Heart right ventricle (tissue), 16 donors: ENCODE results near the gene NPR2. TPM values are rescaled to one million over a fixed set of nuclear protein-coding genes. Genes with fewer than 3 reads are reported as not detected.

ENCODE experiments used
- ATAC-seq, 8 donors: fragments of 200-7000 bp; cut with Tn5 transposase; one replicate each; pipeline ENCODE4 v1.9.1; 2020; ENCODE audit warnings: mild to moderate bottlenecking in 8 of 8, moderate library complexity in 8 of 8, moderate number of reproducible peaks in 1 of 8
- DNase-seq, 2 donors: peaks; one replicate each; pipeline ENCODE4 v3.0.0-alpha.2; 2020
- H3K27ac ChIP-seq, 10 donors: fragments of 200-600 bp; sonication (generic) in 2 of 10; one replicate each; pipeline versions ENCODE4 v1.5.0 to v1.8.0; 2020 to 2022; ENCODE audit warnings: mild to moderate bottlenecking in 3 of 10
- H3K27me3 ChIP-seq, 7 donors: fragments of 200-600 bp; one replicate each; pipeline ENCODE4 v1.8.0; 2021 to 2022; ENCODE audit warnings: mild to moderate bottlenecking in 2 of 7
- H3K36me3 ChIP-seq, 9 donors: fragments of 200-600 bp; sonication (generic) in 1 of 9; one replicate each; pipeline versions ENCODE4 v1.5.0 to v1.8.0; 2020 to 2022; ENCODE audit warnings: mild to moderate bottlenecking in 2 of 9
- H3K4me1 ChIP-seq, 9 donors: fragments of 200-600 bp; sonication (generic) in 1 of 9; one replicate each; pipeline versions ENCODE4 v1.5.0 to v1.8.0; 2020 to 2022; ENCODE audit warnings: mild to moderate bottlenecking in 4 of 9
- H3K4me3 ChIP-seq, 10 donors: fragments of 200-600 bp; sonication (generic) in 2 of 10; one replicate each; pipeline versions ENCODE4 v1.5.0 to v1.8.0; 2020 to 2022; ENCODE audit warnings: mild to moderate bottlenecking in 7 of 10, moderate library complexity in 2 of 10
- H3K9me3 ChIP-seq, 11 donors: fragments of 200-600 bp in 10 of 11; sonication (generic) in 2 of 11; one replicate each; pipeline versions ENCODE4 v1.5.0 to v1.8.0; 2013 to 2022; ENCODE audit warnings: mild to moderate bottlenecking in 2 of 11, control low read depth in 1 of 11, moderate library complexity in 1 of 11
- WGBS, 2 donors: extraction: QIAGEN DNeasy Blood & Tissue Kit; methylation state at CpG; one replicate each; pipeline ENCODE4 v1.1.7; 2013; ENCODE audit warnings: inconsistent platforms in 1 of 2; 5-methylcytosine and 5-hydroxymethylcytosine counted together
- intact Hi-C, 10 donors: fragments of 100-400 bp; cut with DNase I; formaldehyde crosslinking; loops; one replicate each; pipeline versions ENCODE4 v1.11.1 to v1.14.2; 2022
- polyA plus RNA-seq, 2 donors: library from polyadenylated mRNA; stranded (reverse); fragments of 200-250 nt; gene quantifications; one replicate each; pipeline ENCODE4 v1.2.3, GENCODE V29; 2013
- total RNA-seq, 10 donors: library from RNA; stranded (reverse); fragmentation: NEBNext Ultra II Directional in 3 of 10; extraction: Animal tissue kit (Norgen Biotek cat#: 25700) in 3 of 10; gene quantifications; one replicate each; pipeline versions ENCODE4 v1.2.1 to v1.2.4, GENCODE V29; 2021 to 2023
- TF ChIP-seq, protein P1 (sequence below), 9 donors: fragments of 200-600 bp; sonication (generic) in 2 of 9; IDR thresholded peaks; one replicate each; pipeline versions ENCODE4 v1.5.0 to v1.8.0; 2021 to 2022; ENCODE audit warnings: antibody characterized with exemption in 9 of 9, mild to moderate bottlenecking in 5 of 9, moderate library complexity in 1 of 9
- donor health status: Arrhythmogenic right ventricular cardiomyopathy.
- donor health status: ischemic (EF 13 %, LVEDD 7.1; RV severe dilation, severe dysfunction).
- donor health status: healthy with polysubstance abuse.
- donor health status: DM: no; HTN: yes; CAD: no.
- donor health status: DM: no; HTN: no; CAD: no.
- donor health status: ischemic (EF 25% LVEDD 6.9; RV normal size, moderate dysfunction).
- donor health status: ischemic (EF 25% LVEDD 5.7; RV mildly dilated, moderate dysfunction).
- donor health status: healthy.
- donor health status: DM: yes; HTN: yes; CAD: no.
- donor health status: Ischemic cardiomyopathy.
- donor health status: ischemic (EF 35%, LVEDD 5.7; RV mildly dilated, moderate dysfunction).
- donor health status: nonischemic (EF 11% LVEDD 7.7; RV severe dilation, severe dysfunction).
- donor health status: DM: yes; HTN: yes; CAD: no.
- donor health status: PGD.
- donor health status: ischemic (EF 29% LVEDD 5.4; RV normal size, mild dysfunction).
- donor health status: nonischemic (EF 23%, LVEDD 6.1; RV moderate dilation, normal function).

The NPR2 gene
- total and polyA plus RNA-seq, 12 donors = 13.5 to 26.4 (median 20.8) TPM

DNA sequence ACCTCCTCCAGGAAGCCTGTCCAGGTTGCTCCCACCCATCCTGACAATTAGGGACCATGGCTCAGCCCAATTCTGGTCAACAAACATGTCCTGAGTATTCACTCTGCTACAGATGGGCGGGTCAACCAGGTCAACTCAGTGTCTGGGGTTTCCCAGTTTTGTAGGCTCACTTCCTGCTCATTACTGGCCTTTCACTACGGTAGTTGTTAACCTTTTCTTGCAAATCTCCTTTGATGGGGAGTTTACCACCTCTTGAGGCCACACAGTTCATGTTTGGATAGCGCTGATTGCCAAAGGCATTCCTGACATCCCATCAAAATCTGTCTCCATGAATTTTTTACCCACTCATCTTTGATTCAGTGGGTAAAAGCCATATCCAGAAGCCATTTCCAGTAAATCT, 51.4 kb downstream of the NPR2 start:
- Histone ChIP-seq H3K4me3 (no peak overlapping the region), H3K27ac (no peak overlapping the region), H3K4me1 (peaks cover 2 to 52% (median 21%) of the 10 kb centered on the region in 9 donors), H3K36me3 (peaks cover 0 to 23% (median 0%) of the 10 kb centered on the region in 9 donors), H3K27me3 (peaks cover 0 to 68% (median 0%) of the 10 kb centered on the region in 7 donors), H3K9me3 (no peaks in the 10 kb centered on the region)
- intact Hi-C loops = no loop called here
- no peak for DNase-seq
- WGBS, 2 donors = 90 to 91% methylated on average over 3 of the region's 3 CpGs
- ATAC-seq = no peak
- TF ChIP-seq, protein P1, sequence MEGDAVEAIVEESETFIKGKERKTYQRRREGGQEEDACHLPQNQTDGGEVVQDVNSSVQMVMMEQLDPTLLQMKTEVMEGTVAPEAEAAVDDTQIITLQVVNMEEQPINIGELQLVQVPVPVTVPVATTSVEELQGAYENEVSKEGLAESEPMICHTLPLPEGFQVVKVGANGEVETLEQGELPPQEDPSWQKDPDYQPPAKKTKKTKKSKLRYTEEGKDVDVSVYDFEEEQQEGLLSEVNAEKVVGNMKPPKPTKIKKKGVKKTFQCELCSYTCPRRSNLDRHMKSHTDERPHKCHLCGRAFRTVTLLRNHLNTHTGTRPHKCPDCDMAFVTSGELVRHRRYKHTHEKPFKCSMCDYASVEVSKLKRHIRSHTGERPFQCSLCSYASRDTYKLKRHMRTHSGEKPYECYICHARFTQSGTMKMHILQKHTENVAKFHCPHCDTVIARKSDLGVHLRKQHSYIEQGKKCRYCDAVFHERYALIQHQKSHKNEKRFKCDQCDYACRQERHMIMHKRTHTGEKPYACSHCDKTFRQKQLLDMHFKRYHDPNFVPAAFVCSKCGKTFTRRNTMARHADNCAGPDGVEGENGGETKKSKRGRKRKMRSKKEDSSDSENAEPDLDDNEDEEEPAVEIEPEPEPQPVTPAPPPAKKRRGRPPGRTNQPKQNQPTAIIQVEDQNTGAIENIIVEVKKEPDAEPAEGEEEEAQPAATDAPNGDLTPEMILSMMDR (IDR thresholded peaks at IDR 0.05) = no peak

DNA sequence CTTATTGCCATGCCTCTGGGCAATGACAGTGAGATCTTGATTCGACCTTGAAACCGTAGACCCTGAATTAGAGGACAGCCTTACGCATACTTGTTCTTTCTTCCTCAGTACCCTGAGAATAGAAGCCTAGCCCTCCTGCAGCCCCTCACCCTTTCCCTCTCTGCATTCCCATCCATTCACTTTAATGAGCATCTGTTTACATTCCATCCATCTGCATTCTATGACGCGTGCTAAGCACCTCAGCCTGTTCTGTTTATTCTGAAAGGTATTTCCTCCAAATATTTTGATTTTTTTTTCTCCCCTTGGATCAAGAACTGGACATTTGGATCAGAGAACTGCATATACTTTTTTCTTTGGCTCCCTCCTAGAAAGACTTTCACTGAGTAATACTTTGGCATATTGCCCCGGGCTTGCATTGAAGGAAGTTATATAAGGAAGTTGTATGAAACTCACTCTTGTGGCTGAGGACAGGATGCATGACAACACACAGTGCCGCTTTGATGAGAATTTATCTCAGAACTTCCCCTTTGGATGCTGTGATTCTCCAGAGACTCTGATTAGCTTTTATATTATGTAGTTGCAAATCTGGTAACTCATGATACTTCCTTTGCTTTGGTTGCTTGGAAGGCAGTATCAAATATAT, 53.4 kb downstream of the NPR2 start:
- 37 to 44% methylated on average over 7 of the region's 7 CpGs for WGBS, 2 donors
- peaks cover 0 to 23% (median 0%) of the 10 kb centered on the region in 9 donors for H3K36me3 ChIP-seq
- H3K4me3 ChIP-seq = no peak overlapping the region
- DNase-seq (peak in 1 of 2 donors; percentile 83), ATAC-seq (peak in 7 of 8 donors; percentile 70 to 90 (median 78))
- intact Hi-C loops = no loop called here
- peak overlapping the region in 6 of 10 donors; percentile 36 to 58 (median 44) for H3K27ac ChIP-seq
- no peaks in the 10 kb centered on the region for H3K9me3 ChIP-seq
- H3K4me1 ChIP-seq = peaks cover 2 to 61% (median 31%) of the 10 kb centered on the region in 9 donors
- TF ChIP-seq, protein P1 (IDR thresholded peaks at IDR 0.05) = no peak
- H3K27me3 ChIP-seq = peaks cover 0 to 68% (median 0%) of the 10 kb centered on the region in 7 donors

DNA sequence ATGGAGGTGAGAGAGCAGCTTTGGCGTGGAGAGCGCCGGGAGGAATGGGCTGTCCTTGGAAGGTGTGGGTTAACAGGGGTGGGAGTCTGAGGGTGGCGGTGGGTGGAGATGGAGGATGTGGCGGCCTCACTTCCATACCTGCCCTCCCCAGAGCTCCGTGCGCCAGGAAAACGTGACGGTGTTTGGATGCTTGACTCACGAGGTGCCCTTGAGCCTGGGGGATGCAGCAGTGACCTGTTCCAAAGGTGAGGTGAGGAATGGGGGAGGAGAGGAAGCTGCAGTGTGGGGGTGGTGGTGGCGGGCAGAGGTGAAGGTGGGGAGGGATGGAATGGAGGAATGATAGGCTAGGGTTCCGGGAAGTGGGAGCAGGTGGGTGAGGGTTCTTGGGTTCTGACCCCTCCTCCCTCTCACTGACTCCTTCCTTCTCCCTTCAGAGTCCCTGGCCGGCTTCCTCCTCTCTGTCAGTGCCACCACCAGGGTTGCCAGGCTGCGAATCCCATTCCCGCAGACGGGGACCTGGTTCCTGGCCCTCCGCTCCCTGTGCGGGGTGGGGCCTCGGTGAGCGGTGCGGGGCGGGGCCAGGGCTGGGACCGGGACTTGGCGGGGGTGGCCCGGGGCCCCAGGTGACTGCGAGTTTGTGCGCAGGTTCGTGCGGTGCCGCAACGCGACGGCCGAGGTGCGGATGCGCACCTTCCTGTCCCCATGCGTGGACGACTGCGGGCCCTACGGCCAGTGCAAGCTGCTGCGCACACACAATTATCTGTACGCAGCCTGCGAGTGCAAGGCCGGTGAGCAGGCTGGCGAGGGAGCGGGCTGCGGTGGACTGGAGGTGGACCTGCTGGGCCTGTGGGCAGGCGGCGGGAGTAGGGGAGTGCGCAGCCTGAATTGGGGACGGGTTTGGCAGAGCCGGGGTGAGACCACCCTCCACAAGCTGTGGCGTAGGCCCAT, 54.7 kb downstream of the NPR2 start:
- no peak overlapping the region for H3K4me3 ChIP-seq
- H3K9me3 ChIP-seq = no peaks in the 10 kb centered on the region
- H3K27ac ChIP-seq = peak overlapping the region in 3 of 10 donors; percentile 32 to 48 (median 33)
- TF ChIP-seq, protein P1 (IDR thresholded peaks at IDR 0.05) = no peak
- peaks cover 0 to 68% (median 0%) of the 10 kb centered on the region in 7 donors for H3K27me3 ChIP-seq
- WGBS, 2 donors = 66 to 67% methylated on average over 52 to 53 of the region's 53 CpGs
- DNase-seq (no peak), ATAC-seq (no peak)
- peaks cover 2 to 65% (median 31%) of the 10 kb centered on the region in 9 donors for H3K4me1 ChIP-seq
- intact Hi-C loops = no loop called here
- H3K36me3 ChIP-seq = peaks cover 0 to 23% (median 0%) of the 10 kb centered on the region in 9 donors
